ENCODE data around the gene LRG1.

LRG1 gene

DNA sequence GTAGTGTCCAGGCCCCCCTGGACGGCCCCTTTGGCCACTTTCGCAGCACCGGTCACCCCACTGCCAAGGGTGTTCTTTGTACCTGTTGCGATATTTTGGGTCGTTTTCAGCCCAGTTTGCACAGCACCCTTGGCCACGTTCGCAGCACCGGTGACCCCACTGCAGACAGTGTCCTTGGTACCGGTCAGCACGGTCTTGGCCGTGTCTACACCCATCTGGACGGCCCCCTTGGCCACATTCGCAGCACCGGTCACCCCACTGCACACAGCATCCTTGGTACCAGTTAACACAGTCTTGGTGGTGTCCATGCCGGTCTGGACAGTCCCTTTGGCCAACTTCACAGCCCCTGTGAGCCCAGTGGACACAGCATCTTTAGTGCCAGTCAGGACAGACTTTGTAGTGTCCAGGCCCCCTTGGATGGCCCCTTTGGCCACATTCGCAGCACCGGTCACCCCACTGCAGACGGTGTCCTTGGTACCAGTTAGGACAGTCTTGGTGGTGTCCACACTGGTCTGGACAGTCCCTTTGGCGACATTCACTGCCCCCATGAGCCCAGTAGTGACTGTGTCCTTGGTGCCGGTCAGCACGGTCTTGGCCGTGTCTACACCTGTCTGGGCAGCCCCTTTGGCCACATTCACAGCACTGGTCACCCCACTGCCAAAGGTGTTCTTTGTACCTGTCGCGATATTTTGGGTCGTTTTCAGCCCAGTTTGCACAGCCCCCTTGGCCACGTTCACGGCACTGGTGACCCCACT, 28.4 kb downstream of the LRG1 start:
- no peak for DNase-seq (ENCODE audit: low read depth)

DNA sequence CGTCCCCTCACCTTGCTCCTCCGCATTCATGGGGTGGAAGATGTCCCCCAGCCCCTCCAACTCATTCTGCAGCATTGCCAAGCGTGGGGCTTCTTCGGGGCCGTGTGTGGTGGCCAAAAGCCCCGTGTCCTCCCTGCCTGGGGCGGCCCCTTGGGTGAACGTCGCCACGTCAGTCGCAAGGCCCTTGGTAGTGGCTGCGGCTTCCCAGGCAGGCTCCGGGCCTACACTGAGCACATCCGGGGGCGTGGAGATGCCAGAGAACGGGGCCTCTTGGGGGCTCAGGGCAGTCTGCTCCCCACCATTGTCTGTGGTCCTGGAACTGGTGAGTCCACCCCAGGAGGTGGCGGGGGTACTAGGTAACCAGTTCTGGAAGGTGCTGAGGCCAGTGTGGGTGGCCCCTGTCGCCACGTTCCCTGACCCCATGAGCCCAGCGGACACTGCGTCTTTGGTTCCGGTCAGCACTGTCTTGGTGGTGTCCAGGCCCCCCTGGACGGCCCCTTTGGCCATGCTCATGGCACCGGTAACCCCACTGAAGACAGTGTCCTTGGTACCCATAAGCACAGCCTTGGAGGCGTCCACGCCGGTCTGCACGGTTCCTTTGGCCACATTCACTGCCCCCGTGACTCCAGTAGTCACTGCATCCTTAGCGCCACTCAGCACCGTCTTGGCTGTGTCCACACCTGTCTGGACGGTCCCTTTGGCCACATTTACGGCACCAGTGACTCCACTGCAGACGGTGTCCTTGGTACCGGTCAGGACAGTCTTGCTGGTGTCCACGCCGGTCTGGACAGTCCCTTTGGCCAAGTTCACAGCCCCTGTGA, 29.2 kb downstream of the LRG1 start:
- DNase-seq (ENCODE audit: low read depth): no peak

DNA sequence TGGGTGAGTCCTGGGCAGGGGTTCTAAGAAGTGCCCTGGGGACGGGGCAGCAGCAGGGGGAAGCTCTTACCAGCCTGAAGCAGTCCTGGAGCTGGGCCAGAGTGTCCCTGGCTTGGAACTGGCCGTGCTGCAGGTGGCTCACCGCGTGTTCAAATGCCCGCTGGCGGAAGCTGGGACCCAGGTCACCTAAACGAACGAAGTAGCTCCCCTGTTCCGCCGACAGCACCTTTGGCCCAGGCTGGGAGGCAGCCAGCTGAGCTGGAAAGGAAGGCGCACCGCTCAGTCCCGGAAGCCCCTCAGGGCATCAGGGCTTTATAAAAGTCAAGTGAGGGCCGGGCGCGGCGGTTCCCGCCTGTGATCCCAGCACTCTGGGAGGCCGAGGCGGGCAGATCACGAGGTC, 31.1 kb downstream of the LRG1 start:
- no peak for DNase-seq (ENCODE audit: low read depth)

DNA sequence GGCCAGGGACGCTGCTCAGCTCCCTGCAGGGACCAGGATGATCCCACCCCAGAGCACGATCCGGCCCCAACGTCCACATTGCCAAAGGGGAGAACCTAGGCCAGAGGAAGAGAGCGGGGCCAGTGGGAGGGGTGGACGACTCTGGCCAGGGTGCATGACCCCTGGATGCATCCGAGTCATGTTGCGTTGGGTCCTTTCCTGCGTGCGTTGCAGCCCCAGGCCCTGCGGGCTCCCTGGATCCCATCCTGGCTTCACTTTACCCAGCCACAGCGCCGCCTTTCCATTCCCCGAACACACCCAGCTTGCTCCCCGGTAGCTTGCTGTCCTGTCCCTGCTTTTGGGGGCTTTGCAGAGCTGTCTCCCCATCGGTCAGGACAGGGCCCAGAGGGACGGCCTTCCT, 32.0 kb downstream of the LRG1 start:
- DNase-seq (ENCODE audit: low read depth): no peak

DNA sequence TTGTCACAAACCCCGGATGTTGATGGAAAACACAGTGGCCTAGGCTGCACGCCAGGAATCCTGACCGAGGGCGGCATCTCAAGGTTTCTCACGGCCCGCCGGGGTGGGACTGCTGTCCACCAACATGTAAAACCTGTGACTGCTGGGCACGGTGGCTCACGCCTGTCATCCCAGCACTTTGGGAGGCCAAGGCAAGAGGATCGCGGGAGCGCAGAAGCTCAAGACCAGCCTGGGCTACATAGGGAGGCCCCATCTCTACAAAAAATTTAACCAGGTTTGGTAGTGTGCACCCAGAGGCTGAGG, 32.7 kb downstream of the LRG1 start:
- DNase-seq (ENCODE audit: low read depth): no peak

DNA sequence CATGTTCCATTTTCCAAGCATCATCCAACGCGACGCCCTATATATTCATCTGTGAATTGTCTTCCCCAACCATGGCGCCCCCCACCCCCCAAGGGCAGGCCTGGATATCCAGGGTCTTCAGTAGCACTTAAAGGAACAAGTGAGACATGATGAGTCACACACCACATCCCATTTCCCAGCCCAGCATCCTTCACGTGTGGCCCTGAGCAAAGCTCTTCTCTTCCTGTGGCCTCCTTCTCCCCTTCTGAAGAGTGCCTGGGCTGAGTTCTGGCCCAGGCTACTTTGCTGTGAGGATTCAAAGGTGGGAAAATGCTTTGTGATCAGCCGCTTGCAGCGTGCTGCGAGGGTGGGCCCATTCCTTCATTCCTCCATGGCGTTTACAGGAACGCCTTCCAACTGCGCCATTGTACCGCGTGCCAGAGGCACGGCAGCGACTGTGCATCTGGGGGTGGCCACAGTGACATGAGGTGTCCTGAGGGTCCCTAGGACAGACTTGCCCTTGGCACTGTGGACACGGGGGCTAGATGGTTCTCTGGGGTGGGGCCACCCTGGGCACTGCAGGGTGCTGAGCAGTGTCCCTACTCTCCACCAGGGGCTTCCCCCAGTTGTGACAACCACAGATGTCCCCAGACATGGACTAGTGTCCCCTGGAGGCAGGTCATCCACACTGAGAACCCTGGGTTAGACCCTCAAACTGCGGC, 33.2 kb downstream of the LRG1 start:
- no peak for DNase-seq (ENCODE audit: low read depth)

DNA sequence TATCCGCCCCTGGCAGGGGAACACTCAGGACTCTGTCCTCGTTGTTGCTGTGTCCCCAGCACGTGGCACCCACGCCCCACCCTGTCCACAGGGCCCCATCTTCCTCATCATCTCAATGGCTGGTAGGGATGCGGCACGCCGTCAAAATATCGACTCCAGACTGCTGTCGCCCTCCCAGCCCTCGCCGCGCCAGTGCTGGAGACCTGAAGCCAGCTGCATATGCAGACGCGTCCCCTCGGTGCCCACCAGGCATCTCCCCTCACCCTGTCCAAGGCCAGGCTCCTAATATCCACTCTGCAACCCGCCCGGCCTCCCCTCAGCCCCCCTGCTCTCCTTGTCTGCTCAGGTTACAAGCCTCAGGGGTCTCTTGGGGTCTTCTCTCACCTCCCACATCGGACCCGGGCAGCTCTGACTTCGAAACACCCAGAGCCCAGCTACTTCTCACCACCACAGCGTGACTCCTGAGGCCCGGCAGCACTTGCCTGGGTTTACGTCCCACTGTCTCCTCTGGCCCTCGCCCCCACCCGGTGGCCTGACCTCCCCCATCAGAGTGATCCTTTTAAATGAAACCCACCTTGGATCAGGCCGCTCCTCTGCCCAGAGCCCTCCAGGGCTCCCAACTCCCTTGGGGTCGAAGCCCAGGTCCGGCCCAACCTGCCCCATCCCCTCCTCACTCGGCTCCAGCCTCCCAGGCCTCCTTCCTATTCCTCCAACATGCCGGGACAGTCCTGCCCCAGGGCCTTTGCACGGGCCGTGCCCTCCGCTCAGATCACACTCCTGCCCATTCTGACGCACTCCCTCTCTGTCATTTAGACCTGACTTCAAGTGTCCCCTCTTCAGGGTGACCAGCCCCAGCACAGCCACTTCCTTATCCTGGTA, 34.0 kb downstream of the LRG1 start:
- no peak for DNase-seq (ENCODE audit: low read depth)

DNA sequence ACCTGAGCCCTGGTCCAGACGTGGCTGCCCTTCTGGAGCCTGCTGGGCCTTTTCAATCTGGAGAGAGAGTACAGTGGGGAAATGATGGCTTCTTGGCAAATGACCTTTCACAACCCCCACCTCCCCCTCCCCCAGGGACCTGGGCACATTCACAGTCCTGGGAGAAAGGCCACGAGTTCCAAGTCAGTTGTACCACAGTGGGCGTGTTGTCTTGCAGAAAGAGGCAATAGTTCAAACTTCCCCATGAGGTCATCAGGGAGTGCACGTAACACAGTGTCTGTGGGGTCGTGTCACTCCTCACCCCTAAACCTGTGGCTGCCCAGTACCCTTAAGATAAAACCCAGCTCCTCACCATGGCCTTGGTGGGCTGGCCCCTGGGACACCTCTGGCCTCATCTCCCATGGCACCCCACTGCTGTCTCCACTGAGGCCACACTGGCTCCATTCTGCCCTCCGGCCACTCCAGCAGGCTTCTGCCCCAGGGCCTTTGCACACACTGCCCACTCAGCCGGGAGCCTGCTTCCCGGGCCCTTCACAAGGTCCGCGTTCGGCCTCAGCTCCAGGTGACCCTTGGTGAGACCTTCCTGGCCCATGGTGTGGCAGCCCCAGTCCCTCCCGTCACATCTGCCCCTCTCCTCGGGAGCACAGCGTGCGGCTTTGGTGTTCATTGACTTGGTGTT, 34.8 kb downstream of the LRG1 start:
- no peak for DNase-seq (ENCODE audit: low read depth)

DNA sequence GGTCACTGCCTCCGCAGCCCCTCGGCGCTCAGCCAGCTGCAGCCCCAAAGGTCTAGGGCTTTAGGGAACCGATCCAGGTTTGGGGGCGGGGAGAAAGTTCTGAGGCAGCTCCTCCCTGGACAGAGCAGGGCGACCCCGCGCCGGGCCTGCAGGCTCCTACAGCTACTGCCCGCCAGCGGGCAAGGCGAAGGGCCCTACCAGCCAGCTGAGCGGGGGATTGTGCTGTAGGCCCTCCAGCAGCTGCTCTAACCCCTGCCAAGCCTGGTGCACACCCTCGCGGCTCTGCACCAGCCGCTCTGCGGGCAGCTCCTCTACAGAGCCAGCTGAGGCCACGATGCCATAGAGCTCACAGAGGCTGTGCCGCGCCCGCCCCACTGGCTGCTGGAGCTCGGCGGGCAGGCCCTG, 35.5 kb downstream of the LRG1 start:
- no peak for DNase-seq (ENCODE audit: low read depth)

DNA sequence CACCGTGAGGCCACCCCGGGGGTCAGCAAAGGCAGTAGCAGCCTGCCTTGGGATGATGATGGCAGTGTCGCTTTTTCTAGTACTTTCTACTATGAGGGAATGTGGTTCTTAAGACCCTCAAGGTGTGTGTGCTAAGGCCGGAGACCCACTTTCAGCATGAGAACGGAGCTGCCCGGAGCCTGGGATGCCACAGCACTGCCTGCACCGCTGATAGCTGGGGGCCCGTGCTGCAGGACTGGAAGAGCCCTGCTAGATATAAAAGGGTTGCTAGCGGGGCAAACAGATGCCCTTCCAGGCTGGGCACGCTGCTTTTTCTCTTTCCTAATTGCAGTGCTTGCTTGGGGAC, 36.0 kb downstream of the LRG1 start:
- DNase-seq (ENCODE audit: low read depth): no peak

DNA sequence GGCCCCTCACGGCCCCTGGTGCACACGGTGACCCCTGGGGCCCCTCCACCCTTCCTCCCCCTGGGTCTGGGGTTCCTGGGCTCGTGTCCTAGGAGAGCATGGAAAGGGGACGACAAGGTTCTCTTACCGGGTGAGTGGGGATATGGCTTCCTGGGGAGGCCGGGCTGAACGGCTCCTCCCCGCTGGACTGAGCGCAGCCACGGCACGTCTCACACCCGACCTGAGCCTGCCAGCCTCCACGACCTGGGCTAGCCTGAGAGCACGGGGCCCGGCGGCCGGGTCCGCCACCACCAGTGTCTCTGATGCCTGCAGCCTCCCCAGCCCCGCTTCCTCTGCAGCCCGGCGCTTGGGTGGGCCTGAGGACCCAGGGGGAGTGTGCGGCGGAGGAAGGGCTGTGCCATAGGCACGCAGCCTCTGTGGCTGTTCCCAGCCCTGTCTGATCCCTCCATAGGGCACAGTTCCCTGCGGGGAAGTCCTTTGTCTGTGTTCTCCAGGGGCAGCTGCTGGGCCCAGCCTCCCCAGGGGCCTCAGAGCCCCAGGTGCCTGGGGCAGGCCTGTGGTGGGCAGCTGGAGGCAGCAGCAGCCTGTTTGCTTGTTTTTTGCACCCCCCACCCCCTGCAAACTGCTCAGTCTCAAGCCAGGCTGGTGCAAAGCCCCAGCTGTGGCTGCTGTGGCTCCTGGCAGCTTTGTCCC, 36.6 kb downstream of the LRG1 start:
- DNase-seq (ENCODE audit: low read depth): no peak

DNA sequence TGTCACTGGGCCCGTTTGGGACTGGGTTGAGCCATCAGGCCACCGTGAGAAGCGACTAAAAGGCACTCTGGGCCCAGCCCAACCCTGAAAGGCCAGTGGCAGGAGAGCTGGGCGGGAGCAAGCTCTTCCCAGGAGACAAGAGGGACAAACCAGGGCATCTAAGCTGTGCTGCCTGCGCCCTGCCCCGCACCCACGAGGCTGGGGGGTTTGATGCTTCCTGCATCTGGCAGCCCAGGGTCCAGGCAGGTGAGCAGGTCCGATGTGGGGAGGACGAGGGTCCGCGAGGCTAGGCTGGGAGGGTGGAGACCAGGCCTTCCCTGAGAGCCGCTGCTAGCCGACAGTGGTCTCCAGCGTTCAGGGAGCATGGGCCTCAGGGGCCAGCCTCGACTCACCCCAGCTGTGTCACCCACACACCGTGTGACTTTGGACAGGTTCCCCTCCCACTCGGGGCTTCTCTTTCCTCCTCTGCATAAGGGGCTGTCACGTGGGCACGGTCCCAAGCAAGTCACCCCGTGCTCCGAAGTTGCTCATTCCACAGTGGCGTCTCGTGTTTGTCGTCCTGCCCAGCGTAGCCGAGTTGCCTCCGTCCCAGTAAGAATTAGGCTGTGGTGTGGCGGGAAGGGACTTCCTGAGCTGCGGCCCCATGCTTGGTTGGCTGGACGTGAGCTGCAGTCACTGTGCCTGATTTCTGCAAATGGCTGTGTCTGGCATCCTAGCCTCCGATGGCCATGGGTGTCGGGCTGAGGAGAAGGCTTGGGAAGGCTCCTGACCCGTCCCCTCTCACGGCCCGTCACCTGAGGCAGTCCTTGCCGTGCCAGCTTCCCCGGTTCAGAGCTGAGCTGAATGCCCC, 37.3 kb downstream of the LRG1 start:
- no peak for DNase-seq (ENCODE audit: low read depth)

DNA sequence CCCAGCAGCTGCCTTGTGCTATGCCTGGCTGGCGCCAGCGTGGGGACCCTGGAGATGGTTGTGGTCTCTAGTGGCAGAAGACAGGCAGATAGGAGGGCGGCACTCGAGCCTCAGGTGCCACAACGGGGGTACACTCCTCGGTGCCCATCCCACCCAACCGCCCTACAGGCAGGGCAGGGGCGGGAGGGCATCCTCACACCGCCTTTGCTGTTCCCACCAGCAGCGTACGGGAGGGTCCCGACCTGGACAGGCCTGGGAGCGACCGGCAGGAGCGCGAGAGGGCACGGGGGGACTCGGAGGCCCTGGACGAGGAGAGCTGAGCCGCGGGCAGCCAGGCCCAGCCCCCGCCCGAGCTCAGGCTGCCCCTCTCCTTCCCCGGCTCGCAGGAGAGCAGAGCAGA, 38.1 kb downstream of the LRG1 start:
- no peak for DNase-seq (ENCODE audit: low read depth)

DNA sequence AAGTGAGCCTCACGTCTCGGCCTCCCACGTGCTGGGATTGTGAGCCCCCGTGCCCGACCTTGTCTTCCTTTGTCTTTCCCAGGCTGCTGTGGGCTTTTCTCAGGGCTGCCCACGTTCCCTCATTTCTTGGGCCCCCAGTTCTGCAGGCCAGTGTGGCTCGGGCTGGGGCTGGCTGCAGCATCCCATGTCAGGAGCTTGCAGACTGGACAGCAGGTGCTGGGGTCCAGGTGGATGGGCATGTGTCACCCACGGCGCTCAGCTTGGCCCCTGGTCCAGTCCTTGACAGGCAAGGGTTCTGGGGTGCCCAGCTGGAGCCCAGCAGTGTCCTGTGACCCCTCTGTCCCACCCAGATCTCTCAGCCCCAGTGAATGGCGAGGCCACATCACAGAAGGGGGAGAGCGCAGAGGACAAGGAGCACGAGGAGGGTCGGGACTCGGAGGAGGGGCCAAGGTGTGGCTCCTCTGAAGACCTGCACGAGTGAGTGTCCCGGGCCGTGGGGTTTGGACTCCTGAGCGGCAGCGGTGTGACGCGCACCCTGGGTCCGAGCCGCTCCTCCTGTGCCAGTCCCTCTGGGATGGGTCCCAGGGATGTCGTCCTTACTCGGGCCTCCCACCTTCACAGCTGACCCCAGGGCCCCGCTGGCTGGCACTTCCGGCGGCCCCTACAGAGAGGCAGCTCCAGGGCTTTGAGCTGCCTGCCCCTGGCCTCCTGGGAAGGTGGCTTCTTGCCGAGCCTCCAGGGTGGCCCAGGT, 38.8 kb downstream of the LRG1 start:
- no peak for DNase-seq (ENCODE audit: low read depth)

DNA sequence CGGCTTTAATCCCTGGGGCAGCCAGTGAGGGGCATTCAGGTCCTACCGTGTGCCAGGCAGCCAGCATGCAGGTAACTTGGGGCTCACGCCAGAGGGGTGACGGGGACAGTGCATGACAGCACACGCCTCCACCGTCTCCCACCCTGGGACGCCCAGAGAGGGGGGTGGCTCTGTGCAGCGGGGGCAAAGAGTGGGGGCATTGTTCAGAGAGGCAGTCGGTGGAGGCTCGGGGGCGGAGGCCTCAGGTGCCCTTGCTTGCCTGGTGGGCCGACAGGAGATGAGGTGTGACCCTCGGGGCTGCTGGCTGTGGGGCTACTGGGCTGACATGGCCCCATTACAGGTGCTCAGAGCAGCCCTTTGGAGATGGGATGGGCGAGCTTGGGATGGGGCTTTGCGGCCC, 40.0 kb downstream of the LRG1 start:
- no peak for DNase-seq (ENCODE audit: low read depth)

DNA sequence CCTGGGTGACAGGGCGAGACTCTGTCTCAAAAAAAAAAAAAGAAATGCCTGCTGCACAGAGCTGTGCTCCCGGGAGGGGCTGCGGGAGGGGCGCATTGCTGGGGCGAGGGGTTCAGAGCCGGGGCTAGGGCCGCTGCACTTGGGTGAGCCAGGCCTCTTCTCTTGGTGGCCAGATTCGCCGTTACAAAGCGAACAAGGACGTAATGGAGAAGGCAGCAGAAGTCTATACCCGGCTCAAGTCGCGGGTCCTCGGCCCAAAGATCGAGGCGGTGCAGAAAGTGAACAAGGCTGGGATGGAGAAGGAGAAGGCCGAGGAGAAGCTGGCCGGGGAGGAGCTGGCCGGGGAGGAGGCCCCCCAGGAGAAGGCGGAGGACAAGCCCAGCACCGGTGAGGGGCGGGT, 40.5 kb downstream of the LRG1 start:
- no peak for DNase-seq (ENCODE audit: low read depth)

DNA sequence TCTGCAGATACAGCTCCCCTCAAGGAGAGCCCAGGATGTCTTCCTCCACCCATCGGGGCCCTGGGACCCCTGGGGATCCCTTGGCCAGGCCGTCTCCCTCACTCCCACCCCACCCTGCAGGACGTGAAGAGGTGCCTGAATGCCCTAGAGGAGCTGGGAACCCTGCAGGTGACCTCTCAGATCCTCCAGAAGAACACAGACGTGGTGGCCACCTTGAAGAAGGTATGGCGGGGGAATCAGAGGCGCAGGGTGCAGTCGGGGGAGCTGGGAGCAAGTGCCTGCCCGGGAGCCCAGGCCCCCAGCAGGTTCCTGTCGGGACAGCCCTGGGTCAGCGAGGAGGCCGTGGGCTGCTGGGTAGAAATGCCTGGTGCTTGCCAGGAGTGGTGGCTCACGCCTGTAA, 41.1 kb downstream of the LRG1 start:
- DNase-seq (ENCODE audit: low read depth): no peak

DNA sequence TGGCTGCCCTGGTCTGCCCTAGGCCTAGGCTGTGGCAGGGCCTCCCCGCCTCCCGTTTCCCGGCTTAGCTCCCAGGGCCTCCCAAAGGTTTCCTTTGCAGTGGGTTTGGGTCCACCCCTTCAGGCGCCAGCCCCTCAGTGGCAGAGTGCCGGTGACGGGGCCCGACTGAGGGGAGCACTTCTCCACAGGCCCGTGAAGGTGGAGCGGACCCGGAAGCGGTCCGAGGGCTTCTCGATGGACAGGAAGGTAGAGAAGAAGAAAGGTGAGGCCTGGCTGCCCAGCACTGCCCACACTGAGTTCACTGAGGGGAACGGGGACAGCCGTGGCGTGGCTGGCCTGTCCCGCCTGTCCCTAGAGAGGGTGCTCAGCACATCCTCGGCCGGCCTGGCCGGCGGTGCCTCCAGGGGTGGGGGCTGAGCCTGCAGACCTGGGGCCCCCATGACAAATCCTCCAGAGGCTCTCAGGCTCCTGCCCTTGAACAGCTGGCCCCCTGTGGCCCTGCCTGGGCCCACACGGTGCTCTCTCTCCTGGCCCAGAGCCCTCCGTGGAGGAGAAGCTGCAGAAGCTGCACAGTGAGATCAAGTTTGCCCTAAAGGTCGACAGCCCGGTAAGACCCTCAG, 42.0 kb downstream of the LRG1 start:
- no peak for DNase-seq (ENCODE audit: low read depth)

DNA sequence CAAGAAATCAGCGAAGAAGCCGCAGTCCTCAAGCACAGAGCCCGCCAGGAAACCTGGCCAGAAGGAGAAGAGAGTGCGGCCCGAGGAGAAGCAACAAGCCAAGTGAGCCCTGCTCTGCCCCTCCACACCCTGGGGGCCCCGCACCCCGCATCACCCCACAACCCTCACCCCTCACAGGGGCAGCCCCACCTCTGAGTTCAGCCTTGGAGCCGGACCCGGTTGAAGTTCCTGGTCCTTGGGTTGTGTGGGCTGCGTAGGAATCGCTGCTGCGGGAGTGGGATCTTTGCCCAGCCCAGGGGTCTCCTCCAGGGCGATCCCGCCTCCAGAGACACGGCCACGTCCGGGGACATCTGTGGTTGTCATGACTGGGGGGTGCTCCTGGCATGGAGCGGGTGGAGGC, 43.5 kb downstream of the LRG1 start:
- DNase-seq (ENCODE audit: low read depth): no peak
